K562 (cell line): ENCODE data around the gene ELF5. TPM values are rescaled to one million over a fixed set of nuclear protein-coding genes. Genes with fewer than 3 reads are reported as not detected.

ENCODE experiments used
- ATAC-seq: fragments of 200-7000 bp; cut with Tn5 transposase; 3 replicates; pipeline ENCODE4 v1.9.1; 2020; ENCODE audit warnings: moderate library complexity
- BruUV-seq: library from RNA; stranded (reverse); fragments of 400-500 nt; replicated peaks from 2 replicates; lab custom pipeline; 2021; lab: Mats Ljungman, UMichigan
- CTCF ChIA-PET: fragments of 300-600 bp; formaldehyde crosslinking; extraction: SDS; loops from one replicate; lab custom pipeline; 2021; ENCODE audit warnings: low intra/inter-chr PET ratio; lab: Yijun Ruan, JAX
- POLR2A ChIA-PET: fragments of 300-600, 350-650 bp; sonication (Branson Sonifier 250); formaldehyde crosslinking; extraction: SDS; loops from one replicate; lab custom pipeline; 2021; ENCODE audit warnings: antibody characterized with exemption, inconsistent platforms; lab: Yijun Ruan, JAX
- DNase-seq, 4 experiments: peaks; one replicate each; pipeline versions ENCODE4 v3.0.0 to v3.0.0-alpha.2; 2011 to 2018; ENCODE audit warnings: low spot score in 3 of 4, mixed read lengths in 3 of 4; ENCODE audit errors: extremely low read depth in 1 of 4
- FAIRE-seq: peaks from 2 replicates; lab custom pipeline; 2011; peaks lifted over from hg19 to GRCh38; lab: Jason Lieb, UNC
- H2AFZ ChIP-seq: 2 replicates; pipeline ENCODE4 v1.6.0; 2011; ENCODE audit warnings: low read depth, low read length, control low read depth, inconsistent platforms
- H3K27ac ChIP-seq: fragments of 200-600 bp; 3 replicates; pipeline ENCODE4 v1.8.0; 2011; ENCODE audit warnings: low read depth, mild to moderate bottlenecking, control low read depth, inconsistent platforms, low read length, moderate library complexity, mixed read lengths; ENCODE audit errors: extremely low read depth
- H3K27me3 ChIP-seq, 2 experiments: fragments of 300-600 bp in 1 of 2; 2 replicates in 1 of 2; 3 replicates in 1 of 2; pipeline versions ENCODE4 v1.6.0 to v1.8.0; 2011; ENCODE audit warnings: inconsistent platforms in 2 of 2, low read length in 2 of 2, mild to moderate bottlenecking in 1 of 2, mixed read lengths in 1 of 2, moderate library complexity in 1 of 2; ENCODE audit not compliant: control insufficient read depth in 2 of 2, insufficient read depth in 2 of 2
- H3K36me3 ChIP-seq: fragments of 300-600 bp; 3 replicates; pipeline ENCODE4 v1.8.0; 2011; ENCODE audit warnings: mild to moderate bottlenecking, low read length, inconsistent platforms; ENCODE audit not compliant: control insufficient read depth, insufficient read depth
- H3K4me1 ChIP-seq, 2 experiments: fragments of 200-600 bp in 1 of 2; replicated peaks in 1 of 2; 2 replicates in 1 of 2; 3 replicates in 1 of 2; pipeline versions ENCODE4 v1.5.1 to v1.8.0; 2011; ENCODE audit warnings: inconsistent platforms in 2 of 2, low read length in 2 of 2, mild to moderate bottlenecking in 1 of 2, mixed read lengths in 1 of 2, moderate library complexity in 1 of 2; ENCODE audit not compliant: control insufficient read depth in 2 of 2, insufficient read depth in 2 of 2
- H3K4me2 ChIP-seq: 2 replicates; pipeline ENCODE4 v1.6.1; 2011; ENCODE audit warnings: low read length, control low read depth, inconsistent platforms, mixed read lengths; ENCODE audit not compliant: insufficient read depth
- H3K4me3 ChIP-seq: fragments of 200-600 bp; sonication (generic), shearing (Covaris generic); 2 replicates; pipeline ENCODE4 v1.5.1; 2016; ENCODE audit warnings: control low read depth, inconsistent platforms
- H3K79me2 ChIP-seq: fragments of 200-600 bp; 3 replicates; pipeline ENCODE4 v1.8.0; 2011; ENCODE audit warnings: low read length, inconsistent platforms; ENCODE audit not compliant: control insufficient read depth, insufficient read depth
- H3K9ac ChIP-seq, 2 experiments: 2 replicates each; pipeline versions ENCODE4 v1.6.0 to v1.6.1; 2011; ENCODE audit warnings: low read depth in 2 of 2, low read length in 2 of 2, control low read depth in 1 of 2, inconsistent platforms in 1 of 2, mild to moderate bottlenecking in 1 of 2, mixed read lengths in 1 of 2; ENCODE audit not compliant: insufficient read depth in 1 of 2
- H3K9me1 ChIP-seq: one replicate; pipeline ENCODE4 v1.6.0; 2011; ENCODE audit warnings: inconsistent platforms, mild to moderate bottlenecking, low read length, moderate library complexity; ENCODE audit not compliant: control insufficient read depth, insufficient read depth
- H3K9me3 ChIP-seq: replicated peaks from 2 replicates; pipeline ENCODE4 v1.5.1; 2011; ENCODE audit warnings: low read depth, low read length, inconsistent platforms; ENCODE audit not compliant: control insufficient read depth, insufficient read depth
- H4K20me1 ChIP-seq: replicated peaks from 2 replicates; pipeline ENCODE4 v1.6.1; 2011; ENCODE audit warnings: low read length, inconsistent platforms, mixed read lengths; ENCODE audit not compliant: control insufficient read depth, insufficient read depth
- C11orf30 ChIP-seq: fragments of 450-650 bp; IDR thresholded peaks from 2 replicates; pipeline ENCODE4 v1.6.1; 2016; ENCODE audit warnings: low read depth, mild to moderate bottlenecking
- CBFB ChIP-seq: sonication (generic); formaldehyde crosslinking; IDR thresholded peaks from 2 replicates; pipeline ENCODE4 v1.4.0; 2020; ENCODE audit warnings: mild to moderate bottlenecking, missing genetic modification reagents
- MYBL2 ChIP-seq, 2 experiments: fragments of 450-650 bp in 1 of 2; sonication (generic) in 1 of 2; formaldehyde crosslinking in 1 of 2; IDR thresholded peaks; 2 replicates each; pipeline versions ENCODE4 v1.6.1 to v1.8.1; 2017 to 2022; ENCODE audit warnings: borderline replicate concordance in 1 of 2, inconsistent platforms in 1 of 2, low read depth in 1 of 2, mild to moderate bottlenecking in 1 of 2, missing genetic modification reagents in 1 of 2, moderate library complexity in 1 of 2
- NCOA4 ChIP-seq: fragments of 450-650 bp; IDR thresholded peaks from 2 replicates; pipeline ENCODE4 v1.6.1; 2018; ENCODE audit warnings: mild to moderate bottlenecking; ENCODE audit not compliant: partially characterized antibody
- NFIX ChIP-seq: fragments of 250-450 bp; sonication (Bioruptor Pico); IDR thresholded peaks from 2 replicates; pipeline ENCODE4 v1.4.0; 2020; ENCODE audit warnings: low read depth, mild to moderate bottlenecking, moderate library complexity
- SMAD2 ChIP-seq: fragments of 150-350 bp; IDR thresholded peaks from 2 replicates; pipeline ENCODE4 v1.6.1; 2014; ENCODE audit warnings: low read depth, mild to moderate bottlenecking, low read length
- STAT5A ChIP-seq: IDR thresholded peaks from 2 replicates; pipeline ENCODE4 v1.6.1; 2012; ENCODE audit warnings: low read length, inconsistent platforms, borderline replicate concordance
- YY1 ChIP-seq, 3 experiments: IDR thresholded peaks; 2 replicates each; pipeline ENCODE4 v1.6.1; 2011; ENCODE audit warnings: low read length in 2 of 3, mild to moderate bottlenecking in 2 of 3, moderate library complexity in 2 of 3, borderline replicate concordance in 1 of 3, control low read depth in 1 of 3, low read depth in 1 of 3; ENCODE audit not compliant: insufficient read depth in 3 of 3, insufficient replicate concordance in 2 of 3, control insufficient read depth in 1 of 3, insufficient read length in 1 of 3; ENCODE audit errors: extremely low read depth in 1 of 3
- ZNF75A ChIP-seq: fragments of 450-650 bp; formaldehyde crosslinking; IDR thresholded peaks from 2 replicates; pipeline ENCODE4 v1.4.0; 2020; ENCODE audit warnings: mild to moderate bottlenecking
- WGBS: fragments of 100-300 bp; shearing (Covaris generic); methylation state at CpG from one replicate; pipeline ENCODE4 v1.1.6; 2016; ENCODE audit warnings: low coverage, mixed read lengths; ENCODE audit not compliant: insufficient coverage; ENCODE audit errors: missing lambda C conversion rate; 5-methylcytosine and 5-hydroxymethylcytosine counted together
- in situ Hi-C: fragments of 300-500 bp; cut with MboI; formaldehyde crosslinking; loops from 4 replicates; pipeline ENCODE4 v1.15.0; 2018; ENCODE audit warnings: inconsistent platforms, mixed read lengths
- intact Hi-C: fragments of 100-400 bp; cut with micrococcal nuclease; formaldehyde crosslinking; loops from 2 replicates; pipeline ENCODE4 v1.14.2; 2022
- polyA plus RNA-seq, 8 experiments: library from polyadenylated mRNA; depleted of rRNA in 4 of 8; stranded (reverse) in 5 of 8; unstranded in 3 of 8; fragments of >200 nt; fragmentation: Nextera tagmentation in 2 of 8; fragmentation: Illumina TruSeq in 1 of 8; extraction: Ambion mirVana in 2 of 8; extraction: Trizol in 1 of 8; gene quantifications; 2 replicates each; pipeline versions ENCODE4 v1.2.1 to v1.2.3, GENCODE V29; 2011 to 2014; ENCODE audit warnings: inconsistent platforms in 1 of 8, missing spikeins in 1 of 8
- total RNA-seq, 7 experiments: library from RNA; depleted of rRNA in 6 of 7; stranded (reverse); fragments of >200 nt in 6 of 7; fragmentation: Illumina TruSeq in 2 of 7; extraction: Trizol in 2 of 7; gene quantifications; 2 replicates each; pipeline versions ENCODE4 v1.2.1 to v1.2.3, GENCODE V29; 2011 to 2021; ENCODE audit warnings: low replicate concordance in 1 of 7
- TF ChIP-seq, protein P1 (sequence below), 2 experiments: fragments of 450-650 bp; IDR thresholded peaks; 2 replicates each; pipeline ENCODE4 v1.6.1; 2018; ENCODE audit warnings: mild to moderate bottlenecking in 2 of 2, low read depth in 1 of 2; ENCODE audit not compliant: partially characterized antibody in 2 of 2
- TF ChIP-seq, protein P2 (sequence below): sonication (generic); formaldehyde crosslinking; IDR thresholded peaks from 2 replicates; pipeline ENCODE4 v1.8.0; 2023; ENCODE audit warnings: mild to moderate bottlenecking, missing genetic modification reagents

The ELF5 gene
- total and polyA plus RNA-seq, 9 of the 15 experiments (the other 6 are each of a cell fraction or from before 2014, with no cell fraction given), result not detected

DNA sequence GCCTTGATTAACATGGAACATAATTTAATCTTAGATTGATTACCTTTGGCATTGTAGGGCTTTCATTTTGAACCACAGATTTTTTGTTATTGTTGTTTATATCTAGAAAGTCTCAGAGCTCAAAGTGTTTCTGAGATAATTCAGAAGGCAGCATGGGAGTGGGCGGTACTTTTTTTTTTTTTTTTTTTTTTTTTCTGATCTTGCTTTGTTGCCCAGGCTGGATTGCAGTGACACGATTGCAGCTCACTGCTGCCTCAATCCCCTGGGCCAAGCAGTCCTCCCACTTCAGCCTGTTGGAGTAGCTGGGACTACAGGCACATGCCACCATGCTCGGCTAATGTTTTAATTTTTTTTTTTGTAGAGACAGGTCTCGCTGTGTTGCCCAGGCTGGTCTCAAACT, 53.3 kb downstream of the ELF5 start (continued):
- TF ChIP-seq, protein P1, sequence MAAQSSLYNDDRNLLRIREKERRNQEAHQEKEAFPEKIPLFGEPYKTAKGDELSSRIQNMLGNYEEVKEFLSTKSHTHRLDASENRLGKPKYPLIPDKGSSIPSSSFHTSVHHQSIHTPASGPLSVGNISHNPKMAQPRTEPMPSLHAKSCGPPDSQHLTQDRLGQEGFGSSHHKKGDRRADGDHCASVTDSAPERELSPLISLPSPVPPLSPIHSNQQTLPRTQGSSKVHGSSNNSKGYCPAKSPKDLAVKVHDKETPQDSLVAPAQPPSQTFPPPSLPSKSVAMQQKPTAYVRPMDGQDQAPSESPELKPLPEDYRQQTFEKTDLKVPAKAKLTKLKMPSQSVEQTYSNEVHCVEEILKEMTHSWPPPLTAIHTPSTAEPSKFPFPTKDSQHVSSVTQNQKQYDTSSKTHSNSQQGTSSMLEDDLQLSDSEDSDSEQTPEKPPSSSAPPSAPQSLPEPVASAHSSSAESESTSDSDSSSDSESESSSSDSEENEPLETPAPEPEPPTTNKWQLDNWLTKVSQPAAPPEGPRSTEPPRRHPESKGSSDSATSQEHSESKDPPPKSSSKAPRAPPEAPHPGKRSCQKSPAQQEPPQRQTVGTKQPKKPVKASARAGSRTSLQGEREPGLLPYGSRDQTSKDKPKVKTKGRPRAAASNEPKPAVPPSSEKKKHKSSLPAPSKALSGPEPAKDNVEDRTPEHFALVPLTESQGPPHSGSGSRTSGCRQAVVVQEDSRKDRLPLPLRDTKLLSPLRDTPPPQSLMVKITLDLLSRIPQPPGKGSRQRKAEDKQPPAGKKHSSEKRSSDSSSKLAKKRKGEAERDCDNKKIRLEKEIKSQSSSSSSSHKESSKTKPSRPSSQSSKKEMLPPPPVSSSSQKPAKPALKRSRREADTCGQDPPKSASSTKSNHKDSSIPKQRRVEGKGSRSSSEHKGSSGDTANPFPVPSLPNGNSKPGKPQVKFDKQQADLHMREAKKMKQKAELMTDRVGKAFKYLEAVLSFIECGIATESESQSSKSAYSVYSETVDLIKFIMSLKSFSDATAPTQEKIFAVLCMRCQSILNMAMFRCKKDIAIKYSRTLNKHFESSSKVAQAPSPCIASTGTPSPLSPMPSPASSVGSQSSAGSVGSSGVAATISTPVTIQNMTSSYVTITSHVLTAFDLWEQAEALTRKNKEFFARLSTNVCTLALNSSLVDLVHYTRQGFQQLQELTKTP (IDR thresholded peaks at IDR 0.05; ENCODE audit: low read depth in 1 of 2, partially characterized antibody in 2 of 2), result no peak

DNA sequence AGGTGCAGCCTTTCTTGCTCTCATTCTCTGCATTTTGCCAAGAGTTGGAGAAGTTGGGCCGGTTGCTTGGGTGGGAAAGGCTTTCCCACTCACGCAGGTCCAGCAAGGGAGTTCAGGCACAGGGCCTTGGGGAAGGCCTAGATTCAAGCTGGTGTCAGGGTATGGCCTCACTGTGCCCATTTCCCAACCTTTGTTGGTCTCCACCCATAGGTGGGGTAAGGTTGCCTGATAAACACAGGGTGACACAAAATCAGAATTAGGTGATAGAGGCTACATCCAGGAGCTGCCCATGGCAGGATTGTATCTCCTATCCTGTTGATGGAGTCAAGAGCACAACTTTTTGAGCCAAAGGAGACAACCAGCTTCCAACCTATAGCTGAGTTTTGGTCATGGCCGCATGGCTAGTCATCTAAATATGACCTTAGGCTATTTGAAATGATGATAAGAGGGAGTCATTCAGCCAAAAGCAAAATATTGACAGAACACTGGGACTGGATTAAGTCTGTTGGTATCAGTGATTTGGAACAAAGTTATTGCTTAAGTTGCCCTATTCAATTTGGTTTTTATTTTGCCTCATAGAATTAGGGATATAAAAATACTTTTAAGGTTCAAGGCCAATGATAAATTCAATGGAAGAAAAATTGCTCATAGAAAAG, 54.0 kb downstream of the ELF5 start:
- Histone ChIP-seq H3K4me3 (no peak overlapping the region), H2AFZ (no peak overlapping the region), H3K4me2 (no peak overlapping the region), H3K79me2 (no peaks in the 10 kb centered on the region), H3K36me3 (peaks cover 93% of the 10 kb centered on the region), H4K20me1 (no peaks in the 10 kb centered on the region), H3K9ac (no peak overlapping the region), H3K9me3 (no peaks in the 10 kb centered on the region), H3K27ac (no peak overlapping the region), H3K9me1 (no peaks in the 10 kb centered on the region), H3K4me1 (peaks cover 2 to 5% of the 10 kb centered on the region in 2 experiments; a peak in 3 of 5 replicates), H3K27me3 (no peaks in the 10 kb centered on the region)
- intact Hi-C loops, result no loop called here
- WGBS, result 88% methylated on average over 3 of the region's 3 CpGs
- DNase-seq, result no peak
- no TSS peak for BruUV-seq
- ATAC-seq, result no peak
- FAIRE-seq, result no peak
- ChIA-PET CTCF (no interaction called here), POLR2A (interaction anchor here (0.6 to 1.6 kb wide), 4 partner anchors 9 to 326 kb away, joined by 3 to 5 read pairs (median 3); no protein-coding TSS in a partner anchor)
- in situ Hi-C loops, result no loop called here
- TF ChIP-seq, protein P2, sequence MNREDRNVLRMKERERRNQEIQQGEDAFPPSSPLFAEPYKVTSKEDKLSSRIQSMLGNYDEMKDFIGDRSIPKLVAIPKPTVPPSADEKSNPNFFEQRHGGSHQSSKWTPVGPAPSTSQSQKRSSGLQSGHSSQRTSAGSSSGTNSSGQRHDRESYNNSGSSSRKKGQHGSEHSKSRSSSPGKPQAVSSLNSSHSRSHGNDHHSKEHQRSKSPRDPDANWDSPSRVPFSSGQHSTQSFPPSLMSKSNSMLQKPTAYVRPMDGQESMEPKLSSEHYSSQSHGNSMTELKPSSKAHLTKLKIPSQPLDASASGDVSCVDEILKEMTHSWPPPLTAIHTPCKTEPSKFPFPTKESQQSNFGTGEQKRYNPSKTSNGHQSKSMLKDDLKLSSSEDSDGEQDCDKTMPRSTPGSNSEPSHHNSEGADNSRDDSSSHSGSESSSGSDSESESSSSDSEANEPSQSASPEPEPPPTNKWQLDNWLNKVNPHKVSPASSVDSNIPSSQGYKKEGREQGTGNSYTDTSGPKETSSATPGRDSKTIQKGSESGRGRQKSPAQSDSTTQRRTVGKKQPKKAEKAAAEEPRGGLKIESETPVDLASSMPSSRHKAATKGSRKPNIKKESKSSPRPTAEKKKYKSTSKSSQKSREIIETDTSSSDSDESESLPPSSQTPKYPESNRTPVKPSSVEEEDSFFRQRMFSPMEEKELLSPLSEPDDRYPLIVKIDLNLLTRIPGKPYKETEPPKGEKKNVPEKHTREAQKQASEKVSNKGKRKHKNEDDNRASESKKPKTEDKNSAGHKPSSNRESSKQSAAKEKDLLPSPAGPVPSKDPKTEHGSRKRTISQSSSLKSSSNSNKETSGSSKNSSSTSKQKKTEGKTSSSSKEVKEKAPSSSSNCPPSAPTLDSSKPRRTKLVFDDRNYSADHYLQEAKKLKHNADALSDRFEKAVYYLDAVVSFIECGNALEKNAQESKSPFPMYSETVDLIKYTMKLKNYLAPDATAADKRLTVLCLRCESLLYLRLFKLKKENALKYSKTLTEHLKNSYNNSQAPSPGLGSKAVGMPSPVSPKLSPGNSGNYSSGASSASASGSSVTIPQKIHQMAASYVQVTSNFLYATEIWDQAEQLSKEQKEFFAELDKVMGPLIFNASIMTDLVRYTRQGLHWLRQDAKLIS, result no peak
- TF ChIP-seq NFIX (CRISPR knock-in tag), result no peak
- no peak for TF ChIP-seq CBFB (CRISPR knock-in tag)
- no peak for TF ChIP-seq STAT5A
- no peak for TF ChIP-seq SMAD2
- TF ChIP-seq MYBL2 (IDR thresholded peaks at IDR 0.05; ENCODE audit: low read depth), result no peak
- no peak for TF ChIP-seq MYBL2 (CRISPR knock-in tag; IDR thresholded peaks at IDR 0.05; ENCODE audit: borderline replicate concordance)
- no peak for TF ChIP-seq YY1 (IDR thresholded peaks at IDR 0.05; ENCODE audit: borderline replicate concordance in 1 of 3, control insufficient read depth in 1 of 3, extremely low read depth in 1 of 3, insufficient read depth in 3 of 3, insufficient read length in 1 of 3, insufficient replicate concordance in 2 of 3, low read depth in 1 of 3, low read length in 2 of 3)
- no peak for TF ChIP-seq NCOA4
- TF ChIP-seq C11orf30, result no peak
- TF ChIP-seq ZNF75A (CRISPR knock-in tag), result no peak
